Ramos (cell line): ENCODE data around the gene GJB5.
"Not testable (repeated sequence)": the region's sequence is repeated elsewhere in the genome, so short reads cannot be mapped to it uniquely, and the experiment has no call there.

ENCODE experiments used
- in situ Hi-C: fragments of 300-500 bp; cut with MboI; formaldehyde crosslinking; loops from one replicate; pipeline ENCODE4 v1.14.3; 2022; ENCODE audit warnings: low sequenced_read_pairs; ENCODE audit not compliant: unreplicated experiment

The GJB5 gene

GRCh38 chr1:34754964-34755637 is at the start of gene GJB5:
Gene GJB5 (plus strand): TSS chr1:34755047. CDS start chr1:34757331, 2,284 bp downstream.
- in situ Hi-C loops, result no loop called here

GRCh38 chr1:34705077-34705476 is 49.8 kb upstream of the GJB5 start:
- in situ Hi-C loops, result no loop called here

- in situ Hi-C loops, result no loop called here
These were observed 46.7 kb upstream of the GJB5 start for GRCh38 chr1:34708106-34708505.

GRCh38 chr1:34709547-34709946 is 45.3 kb upstream of the GJB5 start:
- in situ Hi-C loops, result no loop called here

- in situ Hi-C loops, result no loop called here
These were observed 44.0 kb upstream of the GJB5 start for GRCh38 chr1:34710812-34711211.

GRCh38 chr1:34711485-34711884 is 43.4 kb upstream of the GJB5 start:
- in situ Hi-C loops, result no loop called here

- in situ Hi-C loops, result no loop called here
These were observed 42.7 kb upstream of the GJB5 start for GRCh38 chr1:34712007-34712688.

- in situ Hi-C loops, result no loop called here
These were observed 41.4 kb upstream of the GJB5 start for GRCh38 chr1:34713443-34713842.

GRCh38 chr1:34714386-34714785 is 40.5 kb upstream of the GJB5 start:
- in situ Hi-C loops, result no loop called here

- in situ Hi-C loops, result no loop called here
These were observed 39.7 kb upstream of the GJB5 start for GRCh38 chr1:34715139-34715538.

GRCh38 chr1:34721241-34721640 is 33.6 kb upstream of the GJB5 start:
- in situ Hi-C loops, result no loop called here

- in situ Hi-C loops, result no loop called here
These were observed 33.0 kb upstream of the GJB5 start for GRCh38 chr1:34721646-34722355.

GRCh38 chr1:34726861-34727260 is 28.0 kb upstream of the GJB5 start:
- in situ Hi-C loops, result no loop called here

- in situ Hi-C loops, result no loop called here
These were observed 24.4 kb upstream of the GJB5 start for GRCh38 chr1:34730485-34730884.

- in situ Hi-C loops, result not testable (repeated sequence)
These were observed 22.0 kb upstream of the GJB5 start for GRCh38 chr1:34732831-34733230.

GRCh38 chr1:34736692-34737091 is 18.2 kb upstream of the GJB5 start:
- in situ Hi-C loops, result no loop called here

GRCh38 chr1:34737236-34737635 is 17.6 kb upstream of the GJB5 start:
- in situ Hi-C loops, result not testable (repeated sequence)

- in situ Hi-C loops, result loop anchor here (10.0 kb wide), 1 partner anchor 275 kb away; no protein-coding TSS in a partner anchor
These were observed 15.2 kb upstream of the GJB5 start for GRCh38 chr1:34739613-34740012.

GRCh38 chr1:34740161-34740868 is 14.5 kb upstream of the GJB5 start:
- in situ Hi-C loops, result loop anchor here (10.0 kb wide), 1 partner anchor 276 kb away; no protein-coding TSS in a partner anchor

- in situ Hi-C loops, result loop anchor here (10.0 kb wide), 1 partner anchor 278 kb away; no protein-coding TSS in a partner anchor
These were observed 12.1 kb upstream of the GJB5 start for GRCh38 chr1:34742667-34743270.
